BJ (cell line): Measurements from ENCODE around the gene RAD51B. TPM values are rescaled to one million over a fixed set of nuclear protein-coding genes. Genes with fewer than 3 reads are reported as not detected.

ENCODE experiments used
- CTCF ChIA-PET: fragments of 350-600 bp; formaldehyde crosslinking; extraction: SDS; loops from one replicate; lab custom pipeline; 2021; ENCODE audit warnings: antibody characterized with exemption, inconsistent platforms; lab: Yijun Ruan, JAX
- POLR2A ChIA-PET: fragments of 300-600 bp; sonication (Branson Sonifier 250); formaldehyde crosslinking; extraction: SDS; loops from one replicate; lab custom pipeline; 2021; ENCODE audit warnings: antibody characterized with exemption; lab: Charles Lee
- DNase-seq: peaks from one replicate; pipeline ENCODE4 v3.0.0-alpha.2; 2011; ENCODE audit warnings: low read depth
- H3K27me3 ChIP-seq: 2 replicates; pipeline ENCODE4 v1.6.0; 2011; ENCODE audit warnings: low read length; ENCODE audit not compliant: control insufficient read depth, insufficient read depth
- H3K36me3 ChIP-seq: 2 replicates; pipeline ENCODE4 v1.5.1; 2011; ENCODE audit warnings: low read length; ENCODE audit not compliant: control insufficient read depth, insufficient read depth
- H3K4me3 ChIP-seq: 2 replicates; pipeline ENCODE4 v1.5.1; 2011; ENCODE audit warnings: low read depth, mild to moderate bottlenecking, control low read depth, low read length
- polyA plus RNA-seq: library from polyadenylated mRNA; depleted of rRNA; stranded (reverse); fragments of >200 nt; gene quantifications from 2 replicates; pipeline ENCODE4 v1.2.3, GENCODE V29; 2011
- TF ChIP-seq, protein P1 (sequence below): IDR thresholded peaks from 2 replicates; pipeline ENCODE4 v1.5.1; 2011; ENCODE audit warnings: low read depth, mild to moderate bottlenecking, control low read depth, inconsistent platforms, low read length, moderate library complexity; ENCODE audit not compliant: insufficient read depth

RAD51B gene
- polyA plus RNA-seq, 1 experiment = 5.6 TPM

DNA sequence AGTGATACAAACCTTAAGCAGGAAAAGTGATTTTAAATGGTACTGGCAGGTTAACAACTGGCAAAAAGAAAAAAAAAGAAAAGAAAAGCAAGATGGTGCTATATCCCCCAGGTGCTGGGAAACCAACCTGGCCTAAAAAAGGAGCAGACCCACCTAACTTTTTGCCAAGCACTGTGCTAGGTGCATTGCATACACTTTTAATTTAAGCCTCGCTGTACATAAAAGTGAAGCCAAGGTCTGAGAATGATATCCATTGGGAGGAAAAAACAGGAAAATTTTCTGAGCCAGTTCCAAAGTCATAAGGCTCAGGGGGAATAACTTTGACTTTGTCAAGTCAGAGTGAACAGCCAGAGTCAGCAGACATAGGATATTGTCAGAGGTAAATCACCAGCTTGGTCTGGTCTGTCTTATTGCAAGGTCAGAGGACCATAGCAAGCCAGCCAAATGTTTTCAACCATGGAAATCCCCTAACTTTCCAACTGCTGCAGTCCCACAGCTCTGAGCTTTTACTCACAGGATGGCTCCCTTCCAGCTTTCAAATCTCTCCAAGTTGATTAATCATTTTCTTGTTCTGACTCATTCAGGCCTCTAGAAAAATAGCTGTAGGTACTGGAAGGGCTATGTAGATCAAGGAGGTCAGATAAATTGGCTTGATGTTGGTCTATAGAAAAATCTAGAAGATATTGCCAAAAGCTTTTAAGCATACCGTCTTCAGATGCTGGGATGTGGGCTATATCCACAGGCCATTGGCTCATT is 412.9 kb downstream of the RAD51B start:
- Histone ChIP-seq H3K27me3 (no peaks in the 10 kb centered on the region), H3K4me3 (no peak overlapping the region), H3K36me3 (no peaks in the 10 kb centered on the region)
- POLR2A ChIA-PET = no interaction called here
- CTCF ChIA-PET = interaction anchor here (0.8 to 1.7 kb wide), 5 partner anchors 9 to 298 kb away, joined by 3 to 5 read pairs (median 4); no protein-coding TSS in a partner anchor
- TF ChIP-seq, protein P1, sequence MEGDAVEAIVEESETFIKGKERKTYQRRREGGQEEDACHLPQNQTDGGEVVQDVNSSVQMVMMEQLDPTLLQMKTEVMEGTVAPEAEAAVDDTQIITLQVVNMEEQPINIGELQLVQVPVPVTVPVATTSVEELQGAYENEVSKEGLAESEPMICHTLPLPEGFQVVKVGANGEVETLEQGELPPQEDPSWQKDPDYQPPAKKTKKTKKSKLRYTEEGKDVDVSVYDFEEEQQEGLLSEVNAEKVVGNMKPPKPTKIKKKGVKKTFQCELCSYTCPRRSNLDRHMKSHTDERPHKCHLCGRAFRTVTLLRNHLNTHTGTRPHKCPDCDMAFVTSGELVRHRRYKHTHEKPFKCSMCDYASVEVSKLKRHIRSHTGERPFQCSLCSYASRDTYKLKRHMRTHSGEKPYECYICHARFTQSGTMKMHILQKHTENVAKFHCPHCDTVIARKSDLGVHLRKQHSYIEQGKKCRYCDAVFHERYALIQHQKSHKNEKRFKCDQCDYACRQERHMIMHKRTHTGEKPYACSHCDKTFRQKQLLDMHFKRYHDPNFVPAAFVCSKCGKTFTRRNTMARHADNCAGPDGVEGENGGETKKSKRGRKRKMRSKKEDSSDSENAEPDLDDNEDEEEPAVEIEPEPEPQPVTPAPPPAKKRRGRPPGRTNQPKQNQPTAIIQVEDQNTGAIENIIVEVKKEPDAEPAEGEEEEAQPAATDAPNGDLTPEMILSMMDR = no peak
- DNase-seq = peak; percentile 94

DNA sequence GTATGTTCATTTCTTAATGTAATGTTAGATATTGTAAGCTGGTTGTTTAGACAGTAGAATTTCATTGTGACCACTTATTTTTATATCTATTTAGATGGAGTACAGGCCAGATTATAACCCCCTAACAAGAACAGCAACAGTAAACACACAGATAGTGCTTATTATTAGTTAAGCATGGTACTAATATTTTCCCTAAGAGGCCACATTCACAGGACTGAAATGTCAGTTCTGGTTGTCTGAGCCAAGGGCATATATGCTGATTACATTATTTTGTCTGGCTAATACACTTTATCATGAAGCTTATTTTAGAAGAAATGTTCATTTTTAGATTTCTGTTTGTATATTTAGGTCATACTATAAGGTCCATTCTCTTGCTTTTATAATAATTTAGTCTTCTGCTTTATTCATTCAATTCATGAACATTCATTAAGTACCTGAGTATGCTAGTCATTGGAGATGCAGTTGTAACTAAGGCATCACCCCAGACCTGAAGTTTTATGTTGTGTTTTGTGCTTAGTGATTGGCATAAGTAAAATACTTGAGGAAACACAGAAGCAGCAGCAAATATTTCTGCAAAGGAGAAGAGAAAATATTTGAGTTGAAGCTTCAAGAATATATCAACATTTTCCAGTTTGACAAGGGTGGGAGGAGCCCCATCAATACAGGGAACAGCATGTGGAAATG is 413.7 kb downstream of the RAD51B start:
- H3K36me3 ChIP-seq = no peaks in the 10 kb centered on the region
- DNase-seq = no peak
- TF ChIP-seq, protein P1 = no peak
- ChIA-PET POLR2A (no interaction called here), CTCF (interaction anchor here (0.8 to 1.7 kb wide), 5 partner anchors 10 to 299 kb away, joined by 3 to 5 read pairs (median 4); no protein-coding TSS in a partner anchor)
- no peak overlapping the region for H3K4me3 ChIP-seq
- H3K27me3 ChIP-seq = no peaks in the 10 kb centered on the region

DNA sequence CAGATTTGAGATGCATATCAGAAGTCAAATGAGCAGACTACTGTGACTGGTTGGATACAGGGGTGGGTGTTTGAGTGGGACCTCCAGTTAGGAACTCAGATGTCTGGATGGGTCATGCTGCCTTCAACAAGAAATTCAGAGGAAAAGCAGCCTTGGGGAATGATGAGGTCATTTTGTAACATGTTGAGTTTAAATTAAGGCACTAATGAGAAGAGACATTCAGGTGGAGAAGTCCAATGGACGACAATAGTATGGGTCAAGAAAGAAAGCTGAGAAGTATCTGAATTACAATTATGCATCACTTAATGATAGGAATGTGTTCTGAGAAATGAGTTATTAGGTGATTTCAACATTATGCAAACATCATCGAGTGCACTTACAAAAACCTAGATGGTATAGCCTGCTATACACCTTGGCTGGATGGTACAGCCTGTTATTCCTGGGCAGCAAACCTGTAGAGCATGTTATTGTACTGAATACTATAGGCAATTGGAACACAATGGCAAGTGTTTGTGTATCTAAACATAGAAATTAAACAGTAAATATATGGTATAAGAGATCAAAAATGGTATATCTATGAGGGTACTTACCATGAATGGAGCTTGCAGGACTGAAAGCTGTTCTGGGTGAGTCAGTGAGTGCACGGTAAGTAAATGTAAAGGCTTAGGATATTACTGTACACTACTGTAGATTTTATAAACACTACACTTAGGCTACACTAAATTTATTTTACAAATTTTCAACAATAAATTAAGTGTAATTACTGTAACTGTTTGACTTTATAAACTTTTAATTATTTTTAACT is 414.7 kb downstream of the RAD51B start:
- TF ChIP-seq, protein P1 = no peak
- Histone ChIP-seq H3K36me3 (no peaks in the 10 kb centered on the region), H3K4me3 (no peak overlapping the region), H3K27me3 (no peaks in the 10 kb centered on the region)
- DNase-seq = no peak
- ChIA-PET POLR2A (no interaction called here), CTCF (interaction anchor here (1.7 kb wide), 1 partner anchor 15 kb away, joined by 3 read pairs; no protein-coding TSS in a partner anchor)

DNA sequence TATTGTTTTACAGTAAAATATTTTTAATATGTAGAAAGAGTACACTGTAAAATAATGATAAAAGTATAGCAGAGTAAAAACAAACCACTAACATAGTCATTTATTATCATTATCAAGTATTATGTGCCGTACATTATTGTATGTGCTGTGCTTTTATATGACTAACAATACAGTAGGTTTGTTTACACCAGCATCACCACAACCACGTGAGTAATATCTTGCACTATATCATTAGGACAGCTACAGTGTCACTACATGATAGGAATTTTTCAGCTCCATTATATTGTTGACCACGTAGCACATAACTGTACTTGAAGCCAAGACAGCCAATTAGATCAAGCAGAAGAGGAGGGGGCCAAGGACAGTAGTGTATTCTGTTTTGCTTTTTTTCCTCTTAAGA is 415.4 kb downstream of the RAD51B start:
- DNase-seq = no peak
- TF ChIP-seq, protein P1 = no peak
- no peak overlapping the region for H3K4me3 ChIP-seq
- H3K27me3 ChIP-seq = no peaks in the 10 kb centered on the region
- CTCF ChIA-PET = no interaction called here
- no peaks in the 10 kb centered on the region for H3K36me3 ChIP-seq
- POLR2A ChIA-PET = no interaction called here
